ENCODE data around the gene CORIN. TPM values are rescaled to one million over a fixed set of nuclear protein-coding genes. Genes with fewer than 3 reads are reported as not detected.
"Not testable (repeated sequence)": the region's sequence is repeated elsewhere in the genome, so short reads cannot be mapped to it uniquely, and the experiment has no call there.

CORIN gene
- total RNA-seq, 1 donor from 2014 or later, result 92.0 TPM

DNA sequence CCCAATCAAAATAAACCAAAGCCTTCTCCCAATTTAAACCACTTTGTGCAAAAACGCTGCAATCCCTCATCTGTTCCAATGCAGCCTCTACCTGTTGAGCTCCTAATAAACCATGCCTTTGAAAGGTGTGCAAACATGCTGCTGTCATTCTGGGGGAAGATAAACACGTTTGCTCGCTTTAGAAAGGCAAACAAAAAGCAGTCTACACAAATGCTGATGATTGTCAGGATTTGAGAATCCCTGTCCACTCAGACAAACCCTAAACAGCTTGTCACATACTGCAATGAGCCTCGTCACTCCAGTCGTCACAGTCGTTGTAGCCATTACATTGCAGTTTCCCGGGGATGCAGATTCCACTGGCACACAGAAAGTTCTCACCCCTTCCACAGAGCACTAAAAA lies 145.2 kb downstream of the CORIN start:
- Histone ChIP-seq H3K36me3 (no peaks in the 10 kb centered on the region), H3K9me3 (replicated peaks) (no peaks in the 10 kb centered on the region), H3K27ac (replicated peaks) (peak overlapping the region; percentile 50), H3K27me3 (ENCODE audit: low read depth) (no peaks in the 10 kb centered on the region), H3K4me1 (peaks cover 28% of the 10 kb centered on the region), H3K4me3 (no peak overlapping the region)
- intact Hi-C loops (cut with micrococcal nuclease), result no loop called here
- TF ChIP-seq, protein P1, sequence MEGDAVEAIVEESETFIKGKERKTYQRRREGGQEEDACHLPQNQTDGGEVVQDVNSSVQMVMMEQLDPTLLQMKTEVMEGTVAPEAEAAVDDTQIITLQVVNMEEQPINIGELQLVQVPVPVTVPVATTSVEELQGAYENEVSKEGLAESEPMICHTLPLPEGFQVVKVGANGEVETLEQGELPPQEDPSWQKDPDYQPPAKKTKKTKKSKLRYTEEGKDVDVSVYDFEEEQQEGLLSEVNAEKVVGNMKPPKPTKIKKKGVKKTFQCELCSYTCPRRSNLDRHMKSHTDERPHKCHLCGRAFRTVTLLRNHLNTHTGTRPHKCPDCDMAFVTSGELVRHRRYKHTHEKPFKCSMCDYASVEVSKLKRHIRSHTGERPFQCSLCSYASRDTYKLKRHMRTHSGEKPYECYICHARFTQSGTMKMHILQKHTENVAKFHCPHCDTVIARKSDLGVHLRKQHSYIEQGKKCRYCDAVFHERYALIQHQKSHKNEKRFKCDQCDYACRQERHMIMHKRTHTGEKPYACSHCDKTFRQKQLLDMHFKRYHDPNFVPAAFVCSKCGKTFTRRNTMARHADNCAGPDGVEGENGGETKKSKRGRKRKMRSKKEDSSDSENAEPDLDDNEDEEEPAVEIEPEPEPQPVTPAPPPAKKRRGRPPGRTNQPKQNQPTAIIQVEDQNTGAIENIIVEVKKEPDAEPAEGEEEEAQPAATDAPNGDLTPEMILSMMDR (IDR thresholded peaks at IDR 0.05; ENCODE audit: borderline replicate concordance), result no peak
- DNase-seq, result no peak

DNA sequence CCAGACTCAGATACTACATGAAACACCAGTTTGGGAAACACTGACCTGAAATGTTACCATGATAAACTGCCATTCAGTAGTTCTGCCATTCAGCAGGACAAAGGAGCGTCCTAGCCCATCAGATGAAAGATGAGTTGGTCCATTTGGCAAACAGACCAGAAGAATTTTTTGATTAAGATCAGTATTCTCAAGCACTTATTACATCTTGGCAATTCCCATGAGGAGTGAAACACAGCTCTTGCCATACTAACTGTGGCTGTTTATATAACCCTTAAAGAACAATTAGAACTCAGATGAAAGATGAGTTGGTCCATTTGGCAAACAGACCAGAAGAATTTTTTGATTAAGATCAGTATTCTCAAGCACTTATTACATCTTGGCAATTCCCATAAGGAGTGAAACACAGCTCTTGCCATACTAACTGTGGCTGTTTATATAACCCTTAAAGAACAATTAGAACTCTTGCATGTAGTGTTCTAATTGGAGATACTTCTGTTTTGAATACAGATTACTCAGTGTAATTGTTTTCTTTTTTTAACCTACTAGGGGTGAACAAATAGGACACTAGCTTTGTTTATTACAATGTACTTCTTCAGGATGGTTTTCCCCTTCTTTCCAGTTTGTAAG lies 146.0 kb downstream of the CORIN start:
- H3K27me3 ChIP-seq (ENCODE audit: low read depth); H3K9me3 ChIP-seq (replicated peaks); intact Hi-C loops (cut with micrococcal nuclease); H3K36me3 ChIP-seq; H3K4me3 ChIP-seq; DNase-seq: not testable (repeated sequence)
- peak overlapping the region; percentile 50 for H3K27ac ChIP-seq (replicated peaks)
- peaks cover 28% of the 10 kb centered on the region for H3K4me1 ChIP-seq

DNA sequence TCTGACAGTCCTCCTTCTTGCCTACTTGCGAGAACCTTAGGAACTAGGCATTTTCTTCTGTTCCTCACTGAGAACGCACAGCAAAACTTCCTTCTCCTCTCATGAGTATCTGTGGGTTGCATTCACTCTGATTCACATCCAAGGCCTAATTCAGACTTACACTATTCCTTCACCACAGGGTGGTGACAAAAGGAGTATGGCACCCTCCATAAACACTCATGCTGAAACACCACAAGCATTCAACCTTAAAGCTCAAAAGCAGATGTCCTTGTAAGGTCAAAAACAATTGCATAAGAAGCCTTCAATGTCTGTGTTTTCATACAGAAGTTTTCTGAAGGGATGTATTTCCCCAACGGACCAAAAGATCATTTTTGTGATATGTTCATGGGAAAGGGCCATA lies 147.3 kb downstream of the CORIN start:
- H3K27ac ChIP-seq (replicated peaks), result no peak overlapping the region
- TF ChIP-seq, protein P1 (IDR thresholded peaks at IDR 0.05; ENCODE audit: borderline replicate concordance), result no peak
- H3K36me3 ChIP-seq, result no peaks in the 10 kb centered on the region
- H3K27me3 ChIP-seq (ENCODE audit: low read depth), result no peaks in the 10 kb centered on the region
- H3K9me3 ChIP-seq (replicated peaks), result no peaks in the 10 kb centered on the region
- no peak overlapping the region for H3K4me3 ChIP-seq
- no peak for DNase-seq
- peaks cover 28% of the 10 kb centered on the region for H3K4me1 ChIP-seq
- intact Hi-C loops (cut with micrococcal nuclease), result no loop called here

DNA sequence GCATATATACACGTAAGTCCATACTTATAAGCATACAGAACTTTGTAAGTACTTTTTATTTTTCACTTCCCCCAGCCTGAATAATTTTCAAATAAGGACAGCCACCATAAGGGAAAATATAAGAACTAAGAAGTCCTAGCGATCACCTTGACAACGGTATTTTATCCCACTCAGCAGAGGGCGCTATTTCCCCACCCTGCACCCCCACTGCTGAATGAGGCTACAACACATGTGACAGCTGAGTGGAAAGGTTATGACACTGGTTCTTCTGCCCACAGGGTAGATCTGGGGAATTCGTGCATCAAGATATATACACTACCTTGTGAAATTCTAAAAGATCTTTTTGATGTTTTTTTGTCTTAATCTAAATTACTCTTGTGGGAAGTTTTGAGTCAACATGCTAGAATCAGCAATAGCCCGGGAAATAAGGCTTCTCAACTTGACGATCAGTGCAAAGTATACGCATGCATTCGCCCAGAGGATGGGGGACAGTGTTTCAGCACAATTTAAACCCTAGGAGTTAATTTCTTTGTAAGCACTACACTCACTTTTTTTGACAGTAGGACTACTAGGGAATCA lies 151.5 kb downstream of the CORIN start:
- intact Hi-C loops (cut with micrococcal nuclease), result loop anchor here (5.0 kb wide), 1 partner anchor 246 kb away; no protein-coding TSS in a partner anchor
- peaks cover 8% of the 10 kb centered on the region for H3K4me1 ChIP-seq
- H3K4me3 ChIP-seq, result no peak overlapping the region
- DNase-seq, result peak; percentile 48
- peak overlapping the region; percentile 7 for H3K27ac ChIP-seq (replicated peaks)
- no peaks in the 10 kb centered on the region for H3K36me3 ChIP-seq
- TF ChIP-seq, protein P1 (IDR thresholded peaks at IDR 0.05; ENCODE audit: borderline replicate concordance), result peak; percentile 77
- H3K27me3 ChIP-seq (ENCODE audit: low read depth), result no peaks in the 10 kb centered on the region
- H3K9me3 ChIP-seq (replicated peaks), result no peaks in the 10 kb centered on the region

DNA sequence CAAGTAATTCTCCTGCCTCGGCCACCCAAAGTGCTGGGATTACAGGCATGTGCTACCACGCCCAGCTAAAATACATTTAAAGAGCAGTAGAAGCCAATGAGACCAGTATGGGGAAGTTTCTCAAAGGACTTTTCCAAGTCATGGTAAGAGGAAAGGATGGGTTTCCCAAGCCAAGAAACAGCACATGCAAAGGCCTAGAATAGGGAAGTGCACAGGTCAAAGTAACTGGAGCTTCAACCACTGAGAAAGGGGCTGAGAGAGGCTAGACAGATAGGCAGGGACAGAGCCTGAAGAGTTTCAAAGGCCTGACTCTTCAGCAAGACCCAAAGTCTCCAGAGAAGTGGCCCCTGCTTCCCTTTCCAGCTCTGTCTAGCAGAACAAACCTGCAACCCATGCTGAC lies 162.1 kb downstream of the CORIN start:
- Histone ChIP-seq H3K27me3 (ENCODE audit: low read depth) (no peaks in the 10 kb centered on the region), H3K4me1 (no peaks in the 10 kb centered on the region), H3K9me3 (replicated peaks) (no peaks in the 10 kb centered on the region), H3K27ac (replicated peaks) (no peak overlapping the region), H3K36me3 (peaks cover 28% of the 10 kb centered on the region), H3K4me3 (no peak overlapping the region)
- TF ChIP-seq, protein P1 (IDR thresholded peaks at IDR 0.05; ENCODE audit: borderline replicate concordance), result no peak
- intact Hi-C loops (cut with micrococcal nuclease), result no loop called here
- no peak for DNase-seq

DNA sequence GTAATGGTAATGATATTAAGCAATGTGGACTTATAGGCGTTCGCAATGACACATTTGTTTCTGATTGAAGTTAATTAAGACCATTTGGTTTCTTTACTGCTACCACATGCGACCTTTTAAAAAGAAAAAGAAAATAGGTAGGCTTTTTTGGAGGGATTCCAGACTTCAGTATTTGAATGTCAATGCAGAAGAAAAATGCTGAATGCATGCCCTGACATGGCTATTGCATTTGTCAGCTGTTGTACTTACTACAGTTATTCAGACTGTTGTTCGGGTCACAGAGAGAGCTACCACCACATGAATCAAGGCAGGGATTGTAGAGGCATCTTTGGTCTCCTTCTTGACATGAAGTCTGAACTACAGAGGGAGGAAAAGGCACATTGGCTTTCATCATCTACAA lies 163.7 kb downstream of the CORIN start:
- H3K4me3 ChIP-seq, result no peak overlapping the region
- DNase-seq, result no peak
- no peaks in the 10 kb centered on the region for H3K4me1 ChIP-seq
- TF ChIP-seq, protein P1 (IDR thresholded peaks at IDR 0.05; ENCODE audit: borderline replicate concordance), result no peak
- H3K27ac ChIP-seq (replicated peaks), result no peak overlapping the region
- H3K27me3 ChIP-seq (ENCODE audit: low read depth), result no peaks in the 10 kb centered on the region
- H3K36me3 ChIP-seq, result peaks cover 28% of the 10 kb centered on the region
- intact Hi-C loops (cut with micrococcal nuclease), result no loop called here
- H3K9me3 ChIP-seq (replicated peaks), result no peaks in the 10 kb centered on the region
